Measurements from ENCODE around the gene RPTOR. TPM values are rescaled to one million over a fixed set of nuclear protein-coding genes. Genes with fewer than 3 reads are reported as not detected.
A peak's percentile ranks its signal among the peaks of the same experiment; 100 is the strongest.
"Not testable (repeated sequence)": the region's sequence is repeated elsewhere in the genome, so short reads cannot be mapped to it uniquely, and the experiment has no call there.

RPTOR gene
- polyA plus RNA-seq, 12 donors = 16.0 to 34.1 (median 21.6) TPM; not detected in 1

GRCh38 chr17:80538484-80538883 is 6.2 kb upstream of the RPTOR start:
- DNase-seq = no peak

- peak; percentile 32 for DNase-seq
These were observed 5.5 kb upstream of the RPTOR start for GRCh38 chr17:80539022-80539641.

GRCh38 chr17:80545499-80545826 is 825 bp downstream of the RPTOR start:
- DNase-seq = no peak

- DNase-seq = no peak
These were observed 1.6 kb downstream of the RPTOR start for GRCh38 chr17:80546267-80546666.

GRCh38 chr17:80552523-80552922 is 7.9 kb downstream of the RPTOR start:
- DNase-seq = no peak

GRCh38 chr17:80555266-80555665 is 10.6 kb downstream of the RPTOR start:
- DNase-seq = no peak

- DNase-seq = no peak
These were observed 13.4 kb downstream of the RPTOR start for GRCh38 chr17:80558046-80558445.

- DNase-seq = no peak
These were observed 15.2 kb downstream of the RPTOR start for GRCh38 chr17:80559825-80560251.

- no peak for DNase-seq
These were observed 17.0 kb downstream of the RPTOR start for GRCh38 chr17:80561541-80562114.

- DNase-seq = no peak
These were observed 19.9 kb downstream of the RPTOR start for GRCh38 chr17:80564545-80564944.

- DNase-seq = no peak
These were observed 20.9 kb downstream of the RPTOR start for GRCh38 chr17:80565343-80566053.

GRCh38 chr17:80566054-80566400 is 21.4 kb downstream of the RPTOR start:
- DNase-seq = no peak

- DNase-seq = no peak
These were observed 23.6 kb downstream of the RPTOR start for GRCh38 chr17:80568246-80568645.

- DNase-seq = no peak
These were observed 25.3 kb downstream of the RPTOR start for GRCh38 chr17:80569924-80570323.

GRCh38 chr17:80573701-80574100 is 29.1 kb downstream of the RPTOR start:
- no peak for DNase-seq

GRCh38 chr17:80574496-80574895 is 29.9 kb downstream of the RPTOR start:
- DNase-seq = no peak

GRCh38 chr17:80575057-80575875 is 30.6 kb downstream of the RPTOR start:
- DNase-seq = peak; percentile 61

GRCh38 chr17:80577876-80578570 is 33.4 kb downstream of the RPTOR start:
- no peak for DNase-seq

- DNase-seq = not testable (repeated sequence)
These were observed 34.2 kb downstream of the RPTOR start for GRCh38 chr17:80578668-80579388.

- DNase-seq = no peak
These were observed 37.5 kb downstream of the RPTOR start for GRCh38 chr17:80582165-80582564.

- DNase-seq = no peak
These were observed 39.7 kb downstream of the RPTOR start for GRCh38 chr17:80584176-80584905.

Data from muscle of arm (tissue), 12 donors.